ENCODE data around the gene DDIAS. TPM values are rescaled to one million over a fixed set of nuclear protein-coding genes. Genes with fewer than 3 reads are reported as not detected.

Gene DDIAS
- total RNA-seq, 4 donors from 2014 or later = 0.67 to 2.1 (median 1.1) TPM

- in situ Hi-C loops (cut with MboI; ENCODE audit: low sequenced_read_pairs in 4 of 4) (loop anchor here in 3 of 4 donors (10.0 to 25.0 kb wide), 3 partner anchors 148 to 962 kb away; no protein-coding TSS in a partner anchor), intact Hi-C loops (cut with DNase I; ENCODE audit: low total_unique reads) (loop anchor here (10.0 kb wide), 2 partner anchors 62 to 178 kb away; no protein-coding TSS in a partner anchor)
- TF ChIP-seq CTCF (IDR thresholded peaks at IDR 0.05 in 4 of 5, conservative IDR thresholded peaks at IDR 0.05 in 1 of 5) = no peak
- TF ChIP-seq POLR2A (IDR thresholded peaks at IDR 0.05) = no peak
- H3K27ac ChIP-seq = no peak overlapping the region
- H3K4me1 ChIP-seq = peaks cover 5 to 17% of the 10 kb centered on the region in 2 donors
- ATAC-seq (no peak), DNase-seq (no peak)
- H3K27me3 ChIP-seq = no peaks in the 10 kb centered on the region
- no peak overlapping the region for H3K4me3 ChIP-seq
- H3K36me3 ChIP-seq = no peaks in the 10 kb centered on the region
- no peaks in the 10 kb centered on the region for H3K9me3 ChIP-seq
Observed at GRCh38 chr11:82863209-82863608, 38.3 kb upstream of the DDIAS start.

GRCh38 chr11:82864268-82864667 lies 37.3 kb upstream of the DDIAS start:
- TF ChIP-seq CTCF (IDR thresholded peaks at IDR 0.05 in 4 of 5, conservative IDR thresholded peaks at IDR 0.05 in 1 of 5) (peak in 4 of 5 experiments; percentile 36 to 52 (median 43)), POLR2A (IDR thresholded peaks at IDR 0.05) (no peak)

GRCh38 chr11:82865841-82866240 lies 35.7 kb upstream of the DDIAS start:
- Histone ChIP-seq H3K4me1 (peaks cover 5 to 26% of the 10 kb centered on the region in 2 donors), H3K9me3 (no peaks in the 10 kb centered on the region), H3K27ac (no peak overlapping the region), H3K4me3 (no peak overlapping the region), H3K27me3 (no peaks in the 10 kb centered on the region), H3K36me3 (no peaks in the 10 kb centered on the region)
- intact Hi-C loops (cut with DNase I; ENCODE audit: low total_unique reads) = loop anchor here (5.0 to 10.0 kb wide), 4 partner anchors 59 to 951 kb away; no protein-coding TSS in a partner anchor
- ATAC-seq (no peak), DNase-seq (no peak)
- no peak for TF ChIP-seq CTCF (IDR thresholded peaks at IDR 0.05 in 4 of 5, conservative IDR thresholded peaks at IDR 0.05 in 1 of 5)
- no peak for TF ChIP-seq POLR2A (IDR thresholded peaks at IDR 0.05)
- in situ Hi-C loops (cut with MboI; ENCODE audit: low sequenced_read_pairs in 4 of 4) = loop anchor here in 3 of 4 donors (10.0 to 25.0 kb wide), 3 partner anchors 151 to 959 kb away; no protein-coding TSS in a partner anchor

More at GRCh38 chr11:82864268-82864667, 37.3 kb upstream of the DDIAS start:
- H3K27me3 ChIP-seq = no peaks in the 10 kb centered on the region
- intact Hi-C loops (cut with DNase I; ENCODE audit: low total_unique reads) (loop anchor here (1.0 to 10.0 kb wide), 3 partner anchors 61 to 179 kb away; no protein-coding TSS in a partner anchor), in situ Hi-C loops (cut with MboI; ENCODE audit: low sequenced_read_pairs in 4 of 4) (loop anchor here in 3 of 4 donors (10.0 to 25.0 kb wide), 3 partner anchors 149 to 961 kb away; no protein-coding TSS in a partner anchor)
- peaks cover 5 to 16% of the 10 kb centered on the region in 2 donors for H3K4me1 ChIP-seq
- no peaks in the 10 kb centered on the region for H3K36me3 ChIP-seq
- peak; percentile 76 to 95 for ATAC-seq
- no peaks in the 10 kb centered on the region for H3K9me3 ChIP-seq
- DNase-seq = peak; percentile 35 to 64
- no peak overlapping the region for H3K27ac ChIP-seq
- no peak overlapping the region for H3K4me3 ChIP-seq

GRCh38 chr11:82867495-82868082 lies 33.9 kb upstream of the DDIAS start:
- Histone ChIP-seq H3K4me1 (peaks cover 5 to 26% of the 10 kb centered on the region in 2 donors), H3K27ac (no peak overlapping the region), H3K36me3 (no peaks in the 10 kb centered on the region), H3K4me3 (peak overlapping the region in 3 of 4 donors; percentile 3 to 35 (median 21)), H3K27me3 (no peaks in the 10 kb centered on the region), H3K9me3 (no peaks in the 10 kb centered on the region)
- ATAC-seq = peak in 1 of 2 donors; percentile 53
- in situ Hi-C loops (cut with MboI; ENCODE audit: low sequenced_read_pairs in 4 of 4) = loop anchor here in 3 of 4 donors (10.0 to 25.0 kb wide), 3 partner anchors 153 to 957 kb away; no protein-coding TSS in a partner anchor
- intact Hi-C loops (cut with DNase I; ENCODE audit: low total_unique reads) = loop anchor here (1.0 to 10.0 kb wide), 5 partner anchors 33 to 950 kb away; partner anchors contain the start of gene PRCP
- peak; percentile 45 to 58 for DNase-seq
- TF ChIP-seq CTCF (IDR thresholded peaks at IDR 0.05 in 4 of 5, conservative IDR thresholded peaks at IDR 0.05 in 1 of 5) (peak; percentile 47 to 79 (median 69)), POLR2A (IDR thresholded peaks at IDR 0.05) (no peak)

All from gastrocnemius medialis (tissue), 4 donors.